Measurements from ENCODE around the gene NAE1.

NAE1 gene

DNA sequence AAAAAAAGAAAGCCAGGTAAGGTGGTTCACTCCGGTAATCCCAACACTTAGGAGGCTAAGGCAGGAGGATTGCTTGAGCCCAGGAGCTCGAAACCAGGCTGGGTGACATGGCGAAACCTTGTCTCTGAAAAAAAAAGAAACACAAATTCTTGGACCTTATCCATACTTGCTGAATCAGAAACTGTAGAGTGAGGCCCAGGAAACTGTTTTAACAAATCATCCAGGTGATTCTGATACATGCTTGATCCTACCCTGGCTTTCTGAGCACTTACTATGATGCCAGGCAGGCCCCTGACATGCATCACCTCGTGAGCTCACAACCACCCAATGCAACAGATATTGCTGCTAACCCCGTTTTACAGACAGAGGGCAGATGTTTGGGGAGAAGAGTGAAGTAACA, 4.0 kb upstream of the NAE1 start:
- Histone ChIP-seq H3K9ac (ENCODE audit: low read length) (no peak overlapping the region), H3K27ac (ENCODE audit: low read length) (no peak overlapping the region), H3K27me3 (ENCODE audit: control insufficient read depth, insufficient read depth, low read length) (peaks cover 7% of the 10 kb centered on the region), H3K36me3 (ENCODE audit: control insufficient read depth, low read depth, low read length) (no peaks in the 10 kb centered on the region), H3K4me1 (ENCODE audit: control insufficient read depth, low read depth, low read length) (peaks cover under 1% of the 10 kb centered on the region), H3K9me3 (ENCODE audit: control insufficient read depth, low read depth, low read length) (no peaks in the 10 kb centered on the region), H3K4me3 (ENCODE audit: low read length) (no peak overlapping the region)

DNA sequence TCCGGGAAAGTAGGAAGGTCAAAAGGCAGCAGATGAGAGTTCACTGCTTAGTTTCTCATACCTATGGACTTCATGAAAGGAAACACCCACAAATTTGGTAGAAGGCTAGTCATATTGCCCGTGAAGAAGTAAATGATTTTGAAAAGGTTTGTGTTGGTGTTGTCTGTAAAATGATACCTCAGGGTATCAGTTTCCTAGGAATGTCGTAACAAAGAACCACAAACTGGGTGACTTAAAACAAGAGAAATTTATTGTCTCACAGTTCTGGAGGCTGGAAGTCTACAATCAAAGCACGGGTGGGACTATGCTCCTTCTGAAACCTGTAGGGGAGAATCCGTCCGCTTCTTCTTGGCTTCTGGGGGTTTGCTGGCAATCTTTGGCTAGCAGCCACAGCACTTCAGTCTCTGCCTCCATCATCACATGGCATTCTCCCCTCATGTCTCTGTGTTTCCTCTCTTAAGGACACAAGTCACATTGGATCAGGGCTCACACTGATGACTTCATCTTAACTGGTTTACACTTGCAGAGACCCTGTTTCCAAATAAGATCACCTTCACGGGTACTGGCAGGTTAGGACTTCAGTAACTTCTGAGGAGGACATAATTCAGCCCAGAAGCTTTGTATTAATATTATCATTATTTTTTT, 2.0 kb upstream of the NAE1 start:
- Histone ChIP-seq H3K36me3 (ENCODE audit: control insufficient read depth, low read depth, low read length) (peaks cover 2% of the 10 kb centered on the region), H3K9ac (ENCODE audit: low read length) (no peak overlapping the region), H3K4me1 (ENCODE audit: control insufficient read depth, low read depth, low read length) (peaks cover 8% of the 10 kb centered on the region), H3K4me3 (ENCODE audit: low read length) (no peak overlapping the region), H3K9me3 (ENCODE audit: control insufficient read depth, low read depth, low read length) (no peaks in the 10 kb centered on the region), H3K27ac (ENCODE audit: low read length) (no peak overlapping the region), H3K27me3 (ENCODE audit: control insufficient read depth, insufficient read depth, low read length) (peaks cover 7% of the 10 kb centered on the region)

DNA sequence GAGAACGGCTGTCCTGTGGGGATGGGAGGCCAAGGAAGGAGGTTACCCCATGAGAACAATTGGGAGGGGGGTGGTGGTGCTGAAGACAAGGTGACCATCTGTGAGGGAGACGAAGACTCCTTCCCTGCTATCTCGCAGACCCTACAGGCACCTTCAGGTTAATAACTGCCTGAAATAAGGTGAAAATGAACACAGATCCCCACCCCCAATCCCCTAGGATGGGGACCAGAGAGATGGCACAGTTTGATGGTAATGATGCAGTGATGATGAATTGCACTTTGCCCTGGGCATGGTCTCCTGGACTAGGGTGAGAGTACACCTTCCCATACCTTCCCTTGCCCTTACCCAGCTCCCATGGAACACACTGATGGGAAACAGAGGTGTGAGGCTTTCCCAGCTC, 1.4 kb upstream of the NAE1 start:
- Histone ChIP-seq H3K4me1 (ENCODE audit: control insufficient read depth, low read depth, low read length) (peaks cover 8% of the 10 kb centered on the region), H3K9ac (ENCODE audit: low read length) (no peak overlapping the region), H3K27me3 (ENCODE audit: control insufficient read depth, insufficient read depth, low read length) (peaks cover 7% of the 10 kb centered on the region), H3K27ac (ENCODE audit: low read length) (no peak overlapping the region), H3K9me3 (ENCODE audit: control insufficient read depth, low read depth, low read length) (no peaks in the 10 kb centered on the region), H3K4me3 (ENCODE audit: low read length) (no peak overlapping the region), H3K36me3 (ENCODE audit: control insufficient read depth, low read depth, low read length) (peaks cover 6% of the 10 kb centered on the region)

DNA sequence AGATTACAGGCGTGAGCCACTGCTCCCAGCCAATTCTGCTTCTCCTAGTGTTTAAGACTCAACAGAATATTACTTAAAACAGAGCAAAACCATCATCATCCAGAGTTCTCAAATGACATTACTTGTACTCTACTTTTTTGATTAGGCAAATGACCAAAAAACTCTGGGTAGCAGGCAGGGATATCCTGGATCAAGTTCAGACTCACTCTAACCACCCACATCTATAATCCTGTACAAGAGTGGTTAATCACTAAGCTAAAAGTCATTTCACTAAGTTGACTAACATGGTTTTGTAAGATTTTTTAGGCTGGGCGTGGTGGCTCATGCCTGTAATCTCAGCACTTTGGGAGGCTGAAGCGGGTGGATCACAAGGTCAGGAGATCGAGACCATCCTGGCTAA, 6.8 kb downstream of the NAE1 start:
- peaks cover under 1% of the 10 kb centered on the region for H3K4me1 ChIP-seq (ENCODE audit: control insufficient read depth, low read depth, low read length)
- H3K9ac ChIP-seq (ENCODE audit: low read length) = no peak overlapping the region
- H3K4me3 ChIP-seq (ENCODE audit: low read length) = no peak overlapping the region
- H3K9me3 ChIP-seq (ENCODE audit: control insufficient read depth, low read depth, low read length) = no peaks in the 10 kb centered on the region
- H3K36me3 ChIP-seq (ENCODE audit: control insufficient read depth, low read depth, low read length) = peaks cover 68% of the 10 kb centered on the region
- H3K27me3 ChIP-seq (ENCODE audit: control insufficient read depth, insufficient read depth, low read length) = no peaks in the 10 kb centered on the region
- H3K27ac ChIP-seq (ENCODE audit: low read length) = no peak overlapping the region

DNA sequence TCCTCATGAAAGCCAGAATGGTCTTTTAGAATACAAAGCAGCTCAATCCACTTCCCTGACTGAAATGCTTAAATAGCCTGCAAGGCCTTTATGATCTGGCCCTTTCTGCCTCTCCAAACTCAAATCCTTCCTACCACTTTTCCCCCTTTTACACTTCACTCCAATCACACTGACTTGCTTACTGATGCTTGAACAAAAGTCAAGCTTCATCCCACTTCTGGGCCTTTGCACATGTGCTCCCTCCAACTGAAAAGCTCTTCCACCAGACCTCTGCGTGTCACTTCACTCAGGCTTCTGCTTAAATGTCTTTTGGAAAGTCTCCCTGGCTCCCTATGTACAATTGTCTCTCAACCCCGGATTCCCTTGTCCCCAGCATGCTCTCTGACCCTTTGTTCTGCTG, 16.0 kb downstream of the NAE1 start:
- Histone ChIP-seq H3K36me3 (ENCODE audit: control insufficient read depth, low read depth, low read length) (peaks cover 87% of the 10 kb centered on the region), H3K9ac (ENCODE audit: low read length) (no peak overlapping the region), H3K27ac (ENCODE audit: low read length) (no peak overlapping the region), H3K4me1 (ENCODE audit: control insufficient read depth, low read depth, low read length) (no peaks in the 10 kb centered on the region), H3K4me3 (ENCODE audit: low read length) (no peak overlapping the region), H3K27me3 (ENCODE audit: control insufficient read depth, insufficient read depth, low read length) (no peaks in the 10 kb centered on the region), H3K9me3 (ENCODE audit: control insufficient read depth, low read depth, low read length) (no peaks in the 10 kb centered on the region)

DNA sequence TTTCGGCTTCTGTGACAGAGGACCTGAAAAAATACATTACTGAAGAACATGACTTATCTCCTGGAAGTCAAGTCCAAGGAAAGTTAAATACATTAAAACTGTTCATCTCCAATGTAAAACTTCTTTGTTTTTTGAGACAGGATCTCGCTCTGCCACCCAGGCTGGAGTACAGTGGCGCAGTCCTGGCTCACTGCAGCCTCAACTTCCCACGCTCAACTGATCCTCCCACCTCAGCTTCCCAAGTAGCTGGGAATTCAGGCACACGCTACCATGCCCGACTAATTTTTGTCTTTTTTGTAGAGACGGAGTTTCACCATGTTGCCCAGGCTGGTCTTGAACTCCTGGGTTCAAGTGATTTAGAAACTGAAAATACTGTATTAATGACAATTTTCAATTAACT, 19.7 kb downstream of the NAE1 start:
- no peak overlapping the region for H3K9ac ChIP-seq (ENCODE audit: low read length)
- peaks cover 85% of the 10 kb centered on the region for H3K36me3 ChIP-seq (ENCODE audit: control insufficient read depth, low read depth, low read length)
- no peaks in the 10 kb centered on the region for H3K27me3 ChIP-seq (ENCODE audit: control insufficient read depth, insufficient read depth, low read length)
- no peaks in the 10 kb centered on the region for H3K4me1 ChIP-seq (ENCODE audit: control insufficient read depth, low read depth, low read length)
- H3K27ac ChIP-seq (ENCODE audit: low read length) = no peak overlapping the region
- no peak overlapping the region for H3K4me3 ChIP-seq (ENCODE audit: low read length)
- no peaks in the 10 kb centered on the region for H3K9me3 ChIP-seq (ENCODE audit: control insufficient read depth, low read depth, low read length)

DNA sequence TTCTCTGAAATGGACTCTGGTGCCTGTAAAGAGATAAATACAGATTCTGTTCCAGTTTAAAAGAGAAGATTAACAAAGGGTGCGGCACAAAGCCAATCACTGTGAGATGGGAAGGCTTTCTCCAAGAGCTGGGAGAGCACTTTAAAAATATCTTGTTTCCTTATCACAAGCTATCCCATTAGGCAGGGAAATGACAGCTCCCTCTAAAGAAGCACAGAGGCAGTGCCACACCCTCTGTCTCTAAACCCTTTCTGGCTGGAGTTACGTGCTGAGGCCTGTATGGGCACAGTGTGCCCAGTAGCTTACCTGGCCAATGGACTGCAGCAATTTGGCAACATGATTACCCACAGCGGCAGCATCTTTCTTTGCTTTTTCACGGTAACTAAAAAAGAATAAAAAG, 20.4 kb downstream of the NAE1 start:
- Histone ChIP-seq H3K27me3 (ENCODE audit: control insufficient read depth, insufficient read depth, low read length) (no peaks in the 10 kb centered on the region), H3K27ac (ENCODE audit: low read length) (no peak overlapping the region), H3K9me3 (ENCODE audit: control insufficient read depth, low read depth, low read length) (no peaks in the 10 kb centered on the region), H3K4me1 (ENCODE audit: control insufficient read depth, low read depth, low read length) (no peaks in the 10 kb centered on the region), H3K36me3 (ENCODE audit: control insufficient read depth, low read depth, low read length) (peaks cover 88% of the 10 kb centered on the region), H3K4me3 (ENCODE audit: low read length) (no peak overlapping the region), H3K9ac (ENCODE audit: low read length) (no peak overlapping the region)

DNA sequence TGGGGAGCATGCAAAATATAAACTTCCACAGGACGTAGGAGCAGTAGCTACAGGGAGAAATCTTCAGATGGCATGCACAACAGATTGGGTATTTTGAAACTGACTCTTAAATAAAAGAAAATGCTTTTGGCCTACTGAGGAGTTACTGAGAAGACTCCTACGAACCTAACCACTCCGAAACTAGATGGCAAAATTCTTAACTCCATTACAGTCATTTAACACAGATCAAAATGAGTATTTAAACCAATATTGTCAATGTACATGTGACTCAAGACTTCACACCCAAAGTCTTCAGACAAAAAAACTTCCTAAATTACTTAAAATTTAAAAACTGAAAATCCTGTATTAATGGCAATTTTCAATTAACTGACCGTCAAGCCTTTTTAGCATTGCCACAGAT, 21.0 kb downstream of the NAE1 start:
- Histone ChIP-seq H3K4me3 (ENCODE audit: low read length) (no peak overlapping the region), H3K4me1 (ENCODE audit: control insufficient read depth, low read depth, low read length) (no peaks in the 10 kb centered on the region), H3K27me3 (ENCODE audit: control insufficient read depth, insufficient read depth, low read length) (no peaks in the 10 kb centered on the region), H3K9me3 (ENCODE audit: control insufficient read depth, low read depth, low read length) (no peaks in the 10 kb centered on the region), H3K27ac (ENCODE audit: low read length) (no peak overlapping the region), H3K36me3 (ENCODE audit: control insufficient read depth, low read depth, low read length) (peaks cover 89% of the 10 kb centered on the region), H3K9ac (ENCODE audit: low read length) (no peak overlapping the region)

DNA sequence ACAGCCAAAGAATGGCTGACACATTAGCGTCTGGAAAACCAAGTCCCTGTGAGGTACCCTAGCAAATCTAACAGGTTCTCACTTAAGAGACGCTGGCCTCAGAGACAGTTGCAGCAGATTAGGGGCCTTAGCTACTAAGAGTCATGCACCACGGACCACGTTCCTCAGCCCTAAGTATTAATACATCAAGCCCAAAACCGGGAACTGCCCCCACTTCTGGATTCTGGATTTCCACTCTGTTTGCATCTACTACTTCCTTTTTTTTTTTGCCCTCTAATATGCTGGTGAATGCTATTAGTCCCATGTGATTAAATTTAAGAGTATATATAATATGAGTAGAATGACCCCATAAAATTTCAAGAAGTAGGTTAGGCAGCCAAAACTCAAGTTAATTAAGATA, 28.6 kb downstream of the NAE1 start:
- no peaks in the 10 kb centered on the region for H3K9me3 ChIP-seq (ENCODE audit: control insufficient read depth, low read depth, low read length)
- no peaks in the 10 kb centered on the region for H3K4me1 ChIP-seq (ENCODE audit: control insufficient read depth, low read depth, low read length)
- no peak overlapping the region for H3K9ac ChIP-seq (ENCODE audit: low read length)
- H3K36me3 ChIP-seq (ENCODE audit: control insufficient read depth, low read depth, low read length) = peaks cover 51% of the 10 kb centered on the region
- H3K27me3 ChIP-seq (ENCODE audit: control insufficient read depth, insufficient read depth, low read length) = no peaks in the 10 kb centered on the region
- H3K4me3 ChIP-seq (ENCODE audit: low read length) = no peak overlapping the region
- no peak overlapping the region for H3K27ac ChIP-seq (ENCODE audit: low read length)

DNA sequence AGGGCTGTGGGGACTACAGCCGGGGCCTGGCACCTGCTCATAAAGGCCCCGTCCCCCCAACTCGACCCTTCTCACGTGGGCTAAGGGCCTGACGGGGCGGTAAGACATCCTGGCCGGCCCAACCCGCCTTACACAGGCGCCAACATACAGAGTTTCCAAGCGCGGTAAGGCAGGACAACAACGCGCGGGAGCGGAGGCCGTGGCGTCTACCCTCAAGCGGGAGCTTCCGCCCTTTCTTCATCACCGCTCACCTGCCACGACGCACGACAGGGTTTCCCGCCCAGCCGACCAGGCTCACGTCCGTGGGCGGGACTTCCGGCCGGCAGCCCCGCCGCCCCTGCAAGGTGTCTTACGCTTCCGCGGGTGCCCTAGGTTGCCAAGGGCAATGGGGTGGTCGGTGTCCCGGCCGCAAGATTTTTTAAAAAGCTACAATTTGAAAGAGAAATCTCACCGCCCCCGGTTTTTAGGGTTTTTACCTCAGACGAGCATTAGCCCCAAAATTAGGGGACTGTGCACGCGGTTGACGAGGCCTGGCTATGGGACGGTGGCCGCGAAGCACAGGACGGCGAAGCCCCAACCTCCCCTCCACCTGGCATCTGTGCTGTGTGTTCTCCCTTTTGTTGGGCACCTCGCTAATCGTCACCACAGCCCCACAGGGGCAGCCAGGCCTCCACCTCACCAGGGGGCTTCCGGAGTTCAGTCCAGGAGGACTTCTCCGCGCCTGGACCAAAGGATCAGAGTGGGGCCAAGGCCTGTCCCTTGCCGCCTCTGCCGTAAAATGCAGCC, 29.3 kb downstream of the NAE1 start, which contains the start of gene TERB1:
Gene TERB1, minus strand, starts transcription at position 265 of the 786 bp plus-strand sequence. CDS start 4,786 bp downstream, outside the sequence.
- no peaks in the 10 kb centered on the region for H3K9me3 ChIP-seq (ENCODE audit: control insufficient read depth, low read depth, low read length)
- no peaks in the 10 kb centered on the region for H3K27me3 ChIP-seq (ENCODE audit: control insufficient read depth, insufficient read depth, low read length)
- no peak within 1 kb of the TSS for H3K4me3 ChIP-seq (ENCODE audit: low read length)
- peaks cover 45% of the 10 kb centered on the region for H3K36me3 ChIP-seq (ENCODE audit: control insufficient read depth, low read depth, low read length)
- H3K27ac ChIP-seq (ENCODE audit: low read length) = no peak within 1 kb of the TSS
- H3K9ac ChIP-seq (ENCODE audit: low read length) = no peak within 1 kb of the TSS
- no peaks in the 10 kb centered on the region for H3K4me1 ChIP-seq (ENCODE audit: control insufficient read depth, low read depth, low read length)

DNA sequence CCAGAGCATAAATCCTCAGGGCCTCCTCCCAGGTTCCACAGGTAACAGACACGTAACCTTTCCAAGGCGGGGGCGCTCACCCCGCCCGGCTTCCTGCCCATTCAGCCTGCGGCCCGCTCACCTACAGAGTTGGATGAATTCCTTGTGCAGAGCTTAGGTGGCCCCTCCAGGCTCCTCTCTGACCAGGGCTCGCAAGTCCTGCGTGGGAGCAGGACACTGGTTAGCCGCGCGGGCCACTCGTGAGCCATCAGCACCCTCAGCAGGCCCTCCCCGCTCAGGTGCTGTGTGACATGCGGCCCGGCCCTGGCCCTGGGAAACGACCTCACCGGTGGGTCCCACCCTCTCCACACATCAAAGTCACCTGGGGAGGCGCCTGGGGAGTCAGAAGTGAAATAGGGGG, 29.9 kb downstream of the NAE1 start:
- H3K9me3 ChIP-seq (ENCODE audit: control insufficient read depth, low read depth, low read length) = no peaks in the 10 kb centered on the region
- H3K36me3 ChIP-seq (ENCODE audit: control insufficient read depth, low read depth, low read length) = peaks cover 38% of the 10 kb centered on the region
- H3K9ac ChIP-seq (ENCODE audit: low read length) = no peak overlapping the region
- no peak overlapping the region for H3K4me3 ChIP-seq (ENCODE audit: low read length)
- H3K27me3 ChIP-seq (ENCODE audit: control insufficient read depth, insufficient read depth, low read length) = no peaks in the 10 kb centered on the region
- H3K4me1 ChIP-seq (ENCODE audit: control insufficient read depth, low read depth, low read length) = no peaks in the 10 kb centered on the region
- H3K27ac ChIP-seq (ENCODE audit: low read length) = no peak overlapping the region

DNA sequence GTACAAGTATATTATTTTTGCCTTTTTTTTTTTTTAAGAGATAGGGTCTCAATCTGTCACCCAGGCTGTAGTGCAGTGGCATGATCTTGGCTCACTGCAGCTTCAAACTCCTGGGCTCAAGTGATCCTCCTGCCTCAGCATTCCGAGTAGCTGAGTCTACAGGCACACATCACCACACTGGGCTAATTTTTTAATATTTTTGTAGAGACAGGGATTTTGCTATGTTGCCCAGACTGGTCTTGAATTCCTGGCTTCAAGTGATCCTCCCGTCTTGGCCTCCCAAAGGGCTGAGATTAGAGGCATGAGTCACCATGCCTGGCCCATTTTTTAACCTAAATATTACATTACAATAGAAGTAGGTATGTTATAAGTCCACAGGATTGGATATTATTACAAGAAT, 32.6 kb downstream of the NAE1 start:
- H3K4me3 ChIP-seq (ENCODE audit: low read length) = no peak overlapping the region
- peaks cover 14% of the 10 kb centered on the region for H3K36me3 ChIP-seq (ENCODE audit: control insufficient read depth, low read depth, low read length)
- no peaks in the 10 kb centered on the region for H3K4me1 ChIP-seq (ENCODE audit: control insufficient read depth, low read depth, low read length)
- H3K9me3 ChIP-seq (ENCODE audit: control insufficient read depth, low read depth, low read length) = no peaks in the 10 kb centered on the region
- no peaks in the 10 kb centered on the region for H3K27me3 ChIP-seq (ENCODE audit: control insufficient read depth, insufficient read depth, low read length)
- H3K27ac ChIP-seq (ENCODE audit: low read length) = no peak overlapping the region
- H3K9ac ChIP-seq (ENCODE audit: low read length) = no peak overlapping the region
